GM23248 (cell line): ENCODE results near the gene SLC44A2.

Experiments
- EZH2 ChIP-seq: fragments of 200-600 bp; sonication (generic); IDR thresholded peaks from 2 replicates; pipeline ENCODE4 v1.6.1; 2018; ENCODE audit warnings: antibody characterized with exemption, mild to moderate bottlenecking; ENCODE audit not compliant: insufficient read depth, poor library complexity, severe bottlenecking
- EZH2phosphoT487 ChIP-seq: fragments of 200-600 bp; sonication (generic); IDR thresholded peaks from 2 replicates; pipeline ENCODE4 v1.6.1; 2018; ENCODE audit warnings: antibody characterized with exemption, moderate library complexity, mild to moderate bottlenecking, low read depth; ENCODE audit not compliant: insufficient read depth

DNA sequence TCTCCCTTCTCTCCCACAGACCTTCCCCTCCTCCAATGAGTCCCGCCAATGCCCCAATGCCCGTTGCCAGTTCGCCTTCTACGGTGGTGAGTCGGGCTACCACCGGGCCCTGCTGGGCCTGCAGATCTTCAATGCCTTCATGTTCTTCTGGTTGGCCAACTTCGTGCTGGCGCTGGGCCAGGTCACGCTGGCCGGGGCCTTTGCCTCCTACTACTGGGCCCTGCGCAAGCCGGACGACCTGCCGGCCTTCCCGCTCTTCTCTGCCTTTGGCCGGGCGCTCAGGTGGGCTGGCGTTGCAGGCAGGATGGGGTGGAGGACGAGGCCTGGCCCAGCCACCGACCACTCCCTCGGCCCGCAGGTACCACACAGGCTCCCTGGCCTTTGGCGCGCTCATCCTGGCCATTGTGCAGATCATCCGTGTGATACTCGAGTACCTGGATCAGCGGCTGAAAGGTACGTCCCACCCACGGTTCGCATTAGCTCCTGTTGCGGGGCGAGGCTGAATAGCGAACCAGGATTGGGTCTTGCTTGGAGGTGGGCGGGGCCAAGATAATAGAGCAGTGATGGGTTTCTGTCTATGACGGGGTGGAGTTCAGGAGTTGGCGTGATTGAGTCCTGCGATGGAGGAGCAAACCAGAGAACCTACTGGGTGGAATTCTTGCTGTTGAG lies 11.1 kb downstream of the SLC44A2 start:
- TF ChIP-seq EZH2: no peak
- TF ChIP-seq EZH2phosphoT487: no peak
